IPS-20b (cell line): ENCODE data around the gene NSL1.

Source experiments
- H3K27ac ChIP-seq: one replicate; pipeline ENCODE4 v1.5.1; 2013; ENCODE audit warnings: low read length
- H3K27me3 ChIP-seq: 2 replicates; pipeline ENCODE4 v1.6.1; 2013; ENCODE audit warnings: mild to moderate bottlenecking, low read length, inconsistent platforms; ENCODE audit not compliant: insufficient read depth
- H3K36me3 ChIP-seq: 2 replicates; pipeline ENCODE4 v1.6.1; 2013; ENCODE audit warnings: low read depth, mild to moderate bottlenecking, inconsistent platforms, low read length, moderate library complexity; ENCODE audit not compliant: insufficient read depth
- H3K4me1 ChIP-seq: 2 replicates; pipeline ENCODE4 v1.6.1; 2013; ENCODE audit warnings: mild to moderate bottlenecking, control low read depth, inconsistent platforms, low read length, moderate library complexity; ENCODE audit not compliant: insufficient read depth
- H3K4me3 ChIP-seq: 2 replicates; pipeline ENCODE4 v1.5.1; 2013; ENCODE audit warnings: mild to moderate bottlenecking, low read length, inconsistent platforms
- H3K9ac ChIP-seq: 2 replicates; pipeline ENCODE4 v1.6.1; 2013; ENCODE audit warnings: low read depth, mild to moderate bottlenecking, inconsistent platforms, low read length, moderate library complexity
- H3K9me3 ChIP-seq: 2 replicates; pipeline ENCODE4 v1.6.1; 2013; ENCODE audit warnings: mild to moderate bottlenecking, low read depth, low read length, inconsistent platforms; ENCODE audit not compliant: insufficient read depth

The NSL1 gene

DNA sequence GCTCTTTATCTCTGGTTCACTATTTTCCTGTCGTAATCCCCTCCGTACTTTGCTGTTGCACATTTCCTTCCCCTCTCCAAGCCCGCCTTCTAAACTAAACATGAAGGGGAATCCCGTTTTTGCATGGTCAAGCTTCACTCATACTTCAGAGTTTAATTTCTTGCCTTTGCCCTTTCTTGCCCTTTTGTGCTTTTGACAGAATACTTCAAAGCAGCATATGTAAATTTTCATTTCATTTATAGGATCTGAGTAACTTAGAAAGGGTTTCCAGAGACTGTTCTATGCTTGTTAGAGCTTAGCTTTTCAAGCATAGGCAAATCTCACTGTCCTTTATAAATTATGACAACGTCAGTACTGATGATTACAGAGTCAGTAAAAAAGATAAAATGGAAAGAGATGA lies 28.1 kb upstream of the NSL1 start:
- H3K4me1 ChIP-seq = no peaks in the 10 kb centered on the region
- H3K9ac ChIP-seq = no peak overlapping the region
- H3K4me3 ChIP-seq = no peak overlapping the region
- H3K36me3 ChIP-seq = no peaks in the 10 kb centered on the region
- no peak overlapping the region for H3K27ac ChIP-seq
- H3K27me3 ChIP-seq = no peaks in the 10 kb centered on the region
- peaks cover under 1% of the 10 kb centered on the region; the same call in 1 of the 2 replicates for H3K9me3 ChIP-seq

DNA sequence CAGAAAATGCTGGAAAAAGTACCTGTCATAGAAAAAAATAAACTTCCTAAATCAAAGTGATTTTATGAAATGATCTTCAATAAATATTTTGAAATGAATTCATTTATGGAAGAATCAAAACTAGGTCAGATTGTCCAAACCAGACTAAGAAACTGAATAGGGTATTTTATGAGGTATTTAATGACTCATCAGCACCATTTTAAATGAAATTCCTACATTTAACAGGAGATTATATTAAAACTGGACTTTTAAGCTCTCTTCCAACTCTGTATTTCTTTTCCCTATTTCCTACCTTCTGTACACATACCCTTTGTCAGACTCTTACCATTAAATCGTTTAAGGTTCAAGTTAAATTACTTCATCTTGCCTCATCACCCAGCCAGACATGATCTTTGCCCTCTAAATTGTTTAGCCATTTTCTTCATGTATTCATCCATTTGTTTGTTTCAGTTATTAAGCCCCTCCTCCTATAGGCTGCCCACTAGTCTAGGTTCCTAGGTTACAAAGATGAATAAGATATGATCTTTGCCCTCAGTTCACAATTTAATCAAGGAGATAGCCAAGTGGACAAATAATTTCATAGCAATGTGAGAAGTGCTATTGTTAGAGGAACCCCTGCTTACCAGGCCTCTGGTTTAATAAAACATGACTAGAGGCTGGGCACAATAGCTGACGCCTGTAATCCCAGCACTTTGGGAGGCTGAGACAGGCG lies 25.1 kb upstream of the NSL1 start:
- Histone ChIP-seq H3K4me1 (no peaks in the 10 kb centered on the region), H3K36me3 (no peaks in the 10 kb centered on the region), H3K9me3 (no peaks in the 10 kb centered on the region), H3K27ac (no peak overlapping the region), H3K9ac (no peak overlapping the region), H3K27me3 (no peaks in the 10 kb centered on the region), H3K4me3 (no peak overlapping the region)

DNA sequence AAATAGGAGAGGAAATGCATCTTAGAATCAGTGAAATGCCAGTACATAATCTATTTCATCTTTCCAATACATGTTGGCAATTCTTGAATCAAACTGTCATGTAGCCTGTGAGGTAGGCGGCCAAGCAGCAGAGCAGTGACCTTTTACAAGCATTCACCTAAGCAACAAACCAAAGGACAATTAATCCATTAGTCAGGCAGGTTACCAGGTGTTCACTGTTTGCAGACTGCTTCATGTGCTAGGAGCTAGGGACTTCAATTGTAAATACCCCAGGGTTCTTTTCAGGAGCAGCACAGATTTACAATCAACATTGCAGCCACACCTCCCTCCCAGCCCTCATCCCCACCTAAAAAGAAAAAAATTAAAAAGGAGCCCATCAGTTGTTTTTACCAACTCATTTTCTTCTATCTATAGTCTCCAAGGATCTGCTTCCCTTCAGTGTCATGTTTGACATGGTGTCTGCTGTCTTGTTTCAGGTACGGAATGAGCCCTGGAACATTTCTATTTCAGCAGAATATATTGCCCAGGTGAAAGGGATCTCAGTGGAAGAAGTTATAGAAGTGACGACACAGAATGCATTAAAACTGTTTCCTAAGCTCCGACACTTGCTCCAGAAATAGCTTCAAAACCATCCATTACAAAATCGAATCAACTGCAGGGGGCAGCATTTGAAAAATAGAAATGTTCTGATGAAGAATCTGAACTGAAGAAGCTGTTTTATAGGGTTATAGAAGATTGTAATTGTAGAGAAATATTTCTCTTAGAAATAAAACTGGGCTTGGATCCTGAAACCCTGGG lies 23.2 kb upstream of the NSL1 start:
- Histone ChIP-seq H3K4me3 (no peak overlapping the region), H3K9ac (no peak overlapping the region), H3K36me3 (no peaks in the 10 kb centered on the region), H3K4me1 (no peaks in the 10 kb centered on the region), H3K27ac (no peak overlapping the region), H3K9me3 (no peaks in the 10 kb centered on the region), H3K27me3 (no peaks in the 10 kb centered on the region)

DNA sequence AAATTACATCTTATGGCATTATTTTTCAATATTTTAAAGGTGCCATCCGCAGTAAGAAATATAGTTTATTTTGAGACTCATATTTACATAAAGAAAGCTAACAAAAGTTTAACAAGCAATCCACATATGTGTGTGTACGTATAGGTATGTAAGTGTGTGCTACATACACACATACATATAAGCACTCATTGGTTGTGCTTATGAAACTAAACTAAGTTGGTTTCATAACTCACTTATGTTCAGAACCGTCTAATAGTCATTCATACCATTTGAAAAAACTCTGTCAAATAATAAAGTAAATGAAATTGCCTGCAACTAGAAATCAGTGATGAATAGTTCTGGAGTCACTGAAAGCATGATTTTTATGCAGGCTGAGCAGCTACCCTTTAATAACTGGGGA lies 14.2 kb upstream of the NSL1 start:
- no peak overlapping the region for H3K4me3 ChIP-seq
- H3K27ac ChIP-seq = no peak overlapping the region
- H3K27me3 ChIP-seq = no peaks in the 10 kb centered on the region
- peaks cover 9% of the 10 kb centered on the region for H3K4me1 ChIP-seq
- H3K9ac ChIP-seq = no peak overlapping the region
- no peaks in the 10 kb centered on the region for H3K9me3 ChIP-seq
- H3K36me3 ChIP-seq = peaks cover 22% of the 10 kb centered on the region

DNA sequence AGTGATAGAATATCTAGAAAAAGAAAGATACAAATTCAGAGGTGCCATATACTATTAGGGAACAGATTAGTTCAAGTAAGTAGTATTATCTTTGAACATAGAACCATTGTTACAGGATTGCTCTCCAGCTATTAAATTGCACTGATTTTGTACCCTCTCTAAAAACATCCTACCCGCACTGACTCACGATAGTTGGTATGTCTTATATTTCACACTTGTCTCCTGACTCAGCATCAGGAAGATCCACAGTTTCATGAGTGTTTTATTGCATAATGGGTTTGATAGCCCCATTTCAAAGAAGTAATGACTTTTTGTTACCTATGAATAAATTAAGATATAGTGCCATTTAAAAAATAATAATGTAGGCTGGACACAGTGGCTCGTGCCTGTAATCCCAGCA lies 6.1 kb upstream of the NSL1 start:
- H3K4me3 ChIP-seq = no peak overlapping the region
- no peak overlapping the region for H3K27ac ChIP-seq
- H3K4me1 ChIP-seq = peaks cover 9% of the 10 kb centered on the region
- H3K9ac ChIP-seq = no peak overlapping the region
- no peaks in the 10 kb centered on the region for H3K9me3 ChIP-seq
- peaks cover 35% of the 10 kb centered on the region for H3K36me3 ChIP-seq
- H3K27me3 ChIP-seq = no peaks in the 10 kb centered on the region

DNA sequence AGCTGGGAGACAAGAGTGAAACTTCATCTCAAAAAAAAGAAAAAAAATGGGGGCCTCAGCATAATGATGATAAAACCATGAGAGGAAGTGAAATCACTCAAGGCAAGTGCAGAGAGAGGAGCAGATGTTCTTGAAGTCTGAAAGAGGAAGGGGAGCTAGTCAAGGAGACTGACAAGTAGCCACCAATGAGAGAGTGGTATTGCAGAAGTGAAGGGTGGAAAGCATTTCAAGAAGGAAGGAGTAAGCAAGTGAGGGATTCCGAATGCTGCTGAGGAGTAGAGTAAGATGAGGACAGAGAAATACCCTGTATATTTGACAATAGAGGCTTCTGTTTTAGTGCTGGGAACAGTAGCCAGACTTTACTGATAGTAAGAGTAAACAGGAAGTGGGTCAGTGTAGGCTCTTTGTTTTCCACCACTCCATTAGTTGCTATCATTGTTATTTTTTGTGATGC lies 3.0 kb upstream of the NSL1 start:
- Histone ChIP-seq H3K4me1 (no peaks in the 10 kb centered on the region; the same call in 1 of the 2 replicates), H3K27me3 (no peaks in the 10 kb centered on the region), H3K27ac (no peak overlapping the region), H3K9me3 (no peaks in the 10 kb centered on the region), H3K4me3 (no peak overlapping the region), H3K36me3 (peaks cover 28% of the 10 kb centered on the region), H3K9ac (no peak overlapping the region)

DNA sequence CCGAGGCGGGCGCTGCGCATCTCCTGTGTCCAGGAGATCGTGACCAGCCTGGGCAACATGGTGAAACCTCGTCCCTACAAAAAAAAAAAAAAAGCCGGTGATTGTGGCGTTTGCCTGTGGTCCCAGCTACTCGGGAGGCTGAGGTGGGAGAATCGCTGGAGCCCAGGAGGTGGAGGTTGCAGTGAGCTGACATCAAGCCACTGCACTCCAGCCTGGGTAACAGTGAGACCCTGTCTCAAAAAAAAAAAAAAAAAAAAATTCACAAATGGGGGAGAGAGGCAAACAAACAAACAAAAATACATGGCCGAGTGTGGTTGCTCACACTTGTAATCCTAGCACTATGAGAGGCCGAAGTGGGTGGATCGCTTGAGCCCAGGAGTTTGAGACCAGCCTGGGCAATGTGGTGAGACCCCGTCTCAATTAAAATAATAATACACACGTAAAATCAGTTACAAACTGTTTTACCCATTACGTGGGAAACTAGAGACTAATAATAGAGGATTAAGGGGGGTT lies 875 bp upstream of the NSL1 start:
- Histone ChIP-seq H3K4me3 (peak overlapping the region; percentile 82), H3K27me3 (no peaks in the 10 kb centered on the region), H3K9me3 (no peaks in the 10 kb centered on the region), H3K27ac (peak overlapping the region; percentile 4), H3K4me1 (no peaks in the 10 kb centered on the region; the same call in 1 of the 2 replicates), H3K9ac (peak overlapping the region; percentile 93; the same call in 1 of the 2 replicates), H3K36me3 (peaks cover 16% of the 10 kb centered on the region)

DNA sequence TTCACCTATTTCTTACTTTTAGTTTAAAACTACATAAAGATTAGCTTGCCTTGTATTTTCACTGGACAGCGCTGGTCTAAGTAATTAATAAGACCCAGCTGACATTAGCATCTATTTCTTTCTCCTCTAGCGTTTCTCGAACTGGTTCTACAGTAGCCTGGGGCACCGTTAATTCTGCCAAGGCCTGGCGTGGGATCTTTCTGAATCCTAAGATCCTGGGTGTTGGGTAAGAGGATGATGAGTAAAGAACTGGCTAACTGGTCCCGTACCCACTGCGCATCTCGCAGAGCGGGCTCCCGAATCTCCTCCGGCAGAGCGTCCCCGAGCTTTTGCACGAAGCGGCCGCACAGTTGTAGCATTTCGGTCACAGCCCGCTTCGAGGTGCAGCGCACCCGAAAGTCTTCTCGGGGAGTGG lies 309 bp downstream of the NSL1 start:
- Histone ChIP-seq H3K4me3 (peak overlapping the region; percentile 82), H3K27ac (peak overlapping the region; percentile 3), H3K9ac (peak overlapping the region; percentile 93), H3K27me3 (no peaks in the 10 kb centered on the region), H3K36me3 (peaks cover 20% of the 10 kb centered on the region), H3K9me3 (no peaks in the 10 kb centered on the region), H3K4me1 (no peaks in the 10 kb centered on the region; the same call in 1 of the 2 replicates)

DNA sequence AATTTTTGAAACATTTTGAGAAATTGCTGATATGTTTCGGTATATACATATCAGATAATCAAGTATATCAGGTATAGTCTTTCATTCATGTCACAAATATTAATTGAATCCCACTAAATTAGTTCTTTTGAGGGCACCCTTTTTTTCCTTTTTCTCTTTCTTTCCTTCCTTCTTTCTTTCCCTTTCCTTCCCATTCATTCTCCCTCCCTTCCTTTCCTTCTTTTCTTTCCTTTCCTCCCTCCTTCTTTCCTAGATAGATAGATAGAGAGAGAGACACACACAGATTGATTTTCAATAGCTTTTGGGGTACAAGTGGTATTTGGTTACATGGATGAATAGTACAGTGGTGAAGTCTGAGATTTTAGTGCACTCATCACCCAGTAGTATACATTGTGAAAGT lies 5.7 kb downstream of the NSL1 start:
- H3K27me3 ChIP-seq = no peaks in the 10 kb centered on the region
- no peak overlapping the region for H3K9ac ChIP-seq
- H3K4me1 ChIP-seq = no peaks in the 10 kb centered on the region
- no peak overlapping the region for H3K4me3 ChIP-seq
- peaks cover 67% of the 10 kb centered on the region for H3K36me3 ChIP-seq
- no peak overlapping the region for H3K27ac ChIP-seq
- peaks cover 4% of the 10 kb centered on the region; the same call in 1 of the 2 replicates for H3K9me3 ChIP-seq

DNA sequence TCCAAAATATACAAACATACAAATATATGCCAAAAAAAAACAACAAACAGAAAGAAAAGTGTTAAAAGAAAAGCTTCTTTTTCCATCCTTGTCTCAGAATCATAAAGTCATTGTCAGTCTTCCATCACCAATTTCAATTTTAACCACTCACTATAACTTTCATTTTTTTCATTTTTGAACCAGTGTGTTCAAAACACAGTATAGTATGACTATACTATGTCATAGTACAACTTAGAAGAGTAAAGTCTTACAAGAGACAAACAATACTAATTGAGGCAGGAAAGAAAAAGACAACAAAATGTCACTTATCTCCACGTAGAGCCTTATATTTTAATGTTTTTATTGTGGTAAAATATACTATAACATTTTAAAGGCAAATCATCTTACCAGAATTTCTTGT lies 7.6 kb downstream of the NSL1 start:
- no peaks in the 10 kb centered on the region for H3K27me3 ChIP-seq
- H3K36me3 ChIP-seq = peaks cover 74% of the 10 kb centered on the region
- no peaks in the 10 kb centered on the region for H3K4me1 ChIP-seq
- peaks cover 5% of the 10 kb centered on the region; the same call in 1 of the 2 replicates for H3K9me3 ChIP-seq
- H3K4me3 ChIP-seq = no peak overlapping the region
- no peak overlapping the region for H3K9ac ChIP-seq
- H3K27ac ChIP-seq = no peak overlapping the region

DNA sequence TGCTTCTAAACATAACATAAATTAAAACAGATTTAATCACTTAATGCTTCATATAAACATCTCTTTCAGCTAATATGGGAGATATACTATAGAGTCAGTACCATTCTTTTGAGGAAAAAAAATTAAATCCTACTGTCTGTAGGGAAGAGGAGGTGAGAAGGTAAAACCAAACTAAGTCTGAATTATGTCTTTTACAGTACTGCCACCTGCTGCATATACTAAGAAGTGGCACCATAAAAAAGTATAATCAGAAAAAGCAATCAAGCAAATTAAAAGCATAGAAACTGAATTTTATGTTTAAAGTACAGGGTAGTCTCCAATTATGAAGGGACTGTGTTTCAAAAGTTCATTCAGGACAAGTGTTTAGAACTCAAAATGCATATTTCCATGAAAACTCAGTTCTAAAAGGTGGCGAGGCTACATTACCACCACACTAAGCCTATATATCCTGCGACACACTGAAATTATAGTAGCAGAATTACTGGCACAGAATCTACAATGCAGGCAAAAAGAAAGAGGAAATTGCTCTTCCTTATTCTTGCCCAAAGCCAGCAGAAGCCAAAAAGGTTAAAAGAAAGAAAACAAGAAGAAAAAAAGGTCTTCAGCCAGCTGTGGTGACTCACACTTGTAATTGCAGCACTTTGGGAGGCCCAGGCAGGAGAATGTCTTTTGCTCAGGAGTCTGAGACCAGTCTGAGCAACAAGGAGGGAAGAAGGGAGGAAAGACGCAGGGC lies 9.0 kb downstream of the NSL1 start:
- Histone ChIP-seq H3K4me3 (no peak overlapping the region), H3K9me3 (peaks cover 5% of the 10 kb centered on the region), H3K27me3 (no peaks in the 10 kb centered on the region), H3K27ac (no peak overlapping the region), H3K9ac (no peak overlapping the region), H3K36me3 (peaks cover 80% of the 10 kb centered on the region), H3K4me1 (no peaks in the 10 kb centered on the region)
